ENCODE measurements around the gene TMEM129.

GRCh38 chr4:1768367-1769034 is 47.4 kb upstream of the TMEM129 start:
- no peak for TF ChIP-seq CTCF (IDR thresholded peaks at IDR 0.05)
- no peak for TF ChIP-seq POLR2A (IDR thresholded peaks at IDR 0.05)
